GDM1 (cell line): ENCODE data around the gene SAMD5.

ENCODE experiments used
- DNase-seq: peaks from one replicate; lab custom pipeline; 2025; lab: John Stamatoyannopoulos, UW

SAMD5 gene

DNA sequence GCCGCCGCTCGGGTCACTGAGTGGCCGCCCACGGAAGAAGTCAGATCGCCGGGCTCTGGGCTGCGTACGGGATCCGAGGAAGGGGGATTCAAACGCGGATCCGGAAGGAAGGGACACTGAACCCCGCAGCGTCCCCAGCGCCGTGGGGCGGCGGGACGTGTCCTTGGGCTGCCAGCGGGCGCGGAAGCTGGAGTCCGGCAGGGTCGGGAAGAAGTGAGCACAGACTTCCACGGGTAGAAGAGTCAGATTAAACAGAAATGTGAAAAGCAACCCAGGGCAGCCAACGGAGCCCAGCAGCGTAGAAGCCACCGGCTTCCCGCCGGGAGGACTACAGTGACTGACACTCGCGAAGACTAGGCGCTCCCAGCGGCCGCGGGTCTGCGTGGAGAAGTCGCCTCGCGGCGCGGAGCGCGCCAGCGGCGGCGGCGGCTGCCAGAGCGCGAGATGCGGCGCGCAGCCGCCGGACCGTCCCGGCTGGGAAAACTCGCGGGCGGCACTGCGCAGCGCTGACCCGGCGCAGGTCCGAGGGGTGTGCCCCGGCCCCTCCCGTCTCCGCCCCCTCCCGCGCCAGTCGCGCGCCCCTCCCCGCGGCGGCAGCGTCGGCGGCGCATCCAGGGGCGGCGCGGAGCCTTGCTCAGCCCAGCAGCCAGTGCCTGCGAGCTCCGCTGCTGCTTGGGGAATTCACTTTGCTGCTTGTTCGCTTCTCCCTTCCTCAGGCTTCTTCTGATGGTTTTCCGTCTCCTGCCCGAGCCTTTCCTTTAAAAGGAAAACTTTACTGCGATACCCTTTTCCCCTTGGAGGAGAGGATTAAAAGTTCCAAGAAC is at the start of gene SAMD5:
SAMD5 (plus strand) TSS at position 649 of the 824 bp plus-strand sequence. CDS start 239 bp downstream, outside the sequence.
- no peak for DNase-seq

DNA sequence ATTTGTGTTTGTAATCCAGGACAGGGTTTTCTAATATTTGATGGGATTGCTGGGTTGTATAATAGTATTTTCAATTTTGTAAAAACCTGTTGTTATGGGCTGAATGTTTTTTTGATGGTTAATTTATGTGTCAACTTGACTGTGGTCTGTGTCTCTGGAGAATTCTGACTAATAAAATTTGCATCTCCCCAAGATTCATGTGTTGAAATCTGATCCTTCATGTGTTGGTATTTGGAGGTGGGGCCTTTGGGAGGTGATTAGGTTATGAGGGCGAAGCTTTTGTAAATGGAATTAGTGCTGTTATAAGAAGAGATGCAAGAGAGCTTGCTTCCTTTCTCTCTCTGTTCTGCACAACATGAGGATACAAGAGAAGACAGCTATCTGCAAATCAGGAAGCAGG is 48.7 kb upstream of the SAMD5 start:
- no peak for DNase-seq

DNA sequence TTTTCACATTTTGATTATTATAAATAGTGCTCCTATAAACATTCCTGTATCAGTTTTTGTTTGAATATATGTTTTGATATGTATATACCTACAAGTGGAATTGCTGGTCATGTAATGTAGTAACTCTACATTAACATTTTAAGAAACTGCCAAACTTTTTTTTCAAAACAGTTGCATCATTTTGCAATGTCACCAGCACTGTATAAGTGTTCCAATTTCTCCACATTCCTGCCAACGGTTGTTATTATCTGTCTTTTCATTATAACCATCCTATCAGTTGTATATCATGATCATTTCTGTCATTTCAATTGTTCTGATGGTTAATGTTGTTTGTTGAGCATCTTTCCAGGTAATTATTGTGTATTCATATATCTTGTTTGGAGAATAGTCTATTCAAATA is 44.8 kb upstream of the SAMD5 start:
- DNase-seq, result no peak

DNA sequence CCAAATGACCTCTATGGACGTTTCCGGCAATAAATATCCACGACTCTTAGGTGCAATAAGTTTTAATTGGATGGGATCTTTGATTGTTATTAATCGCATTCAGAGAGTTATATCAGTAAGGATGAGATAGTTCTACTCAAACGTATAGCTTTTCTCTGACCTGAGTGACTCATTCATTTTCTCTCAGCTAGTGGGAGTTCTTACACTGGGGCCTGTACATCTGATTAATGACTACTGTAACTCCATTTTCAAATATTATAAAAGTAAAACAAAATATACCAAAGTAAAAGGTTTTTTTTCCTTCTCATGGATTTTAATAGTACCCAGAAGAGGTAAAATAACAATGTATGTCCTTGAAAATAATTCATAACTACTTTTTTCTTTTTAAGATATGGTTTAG is 41.1 kb upstream of the SAMD5 start:
- no peak for DNase-seq

DNA sequence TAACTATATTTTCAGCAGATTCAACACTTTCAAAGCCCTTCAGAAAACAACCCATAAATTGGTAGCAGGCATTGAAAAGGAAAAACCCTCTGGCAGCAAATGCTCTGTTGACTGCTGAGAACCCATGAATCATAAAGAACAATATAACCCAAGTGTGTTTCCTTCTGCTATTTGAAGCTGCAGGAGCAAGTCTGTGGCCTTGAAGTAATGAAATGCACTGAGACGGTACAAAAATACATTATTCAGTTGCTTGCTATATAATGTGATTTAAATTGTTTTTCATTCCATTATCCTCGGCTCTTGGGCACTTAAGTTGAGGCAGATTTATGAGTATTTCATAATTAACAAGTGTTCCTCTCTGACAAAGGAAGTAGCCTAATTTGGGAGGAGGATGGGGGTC is 40.6 kb upstream of the SAMD5 start:
- DNase-seq, result no peak

DNA sequence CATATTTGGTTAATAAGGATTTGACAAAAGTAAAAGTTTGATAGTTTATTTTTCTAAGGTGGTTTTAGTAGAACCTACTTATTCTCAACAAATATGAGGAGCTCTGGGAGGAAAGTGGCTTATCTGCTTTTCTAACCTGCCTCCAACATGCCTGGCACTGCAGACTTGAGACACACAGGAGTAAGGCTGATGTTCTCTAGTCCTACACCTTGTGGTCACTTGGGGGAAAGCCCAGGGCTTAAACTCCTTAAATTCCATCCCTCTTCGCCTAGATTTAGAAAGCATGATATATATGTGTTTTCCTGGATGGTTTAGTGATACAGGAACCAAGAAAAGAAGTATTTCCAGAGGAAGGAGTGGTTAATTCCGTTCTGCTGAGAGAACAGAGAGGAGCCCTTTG is 39.9 kb upstream of the SAMD5 start:
- DNase-seq, result no peak

DNA sequence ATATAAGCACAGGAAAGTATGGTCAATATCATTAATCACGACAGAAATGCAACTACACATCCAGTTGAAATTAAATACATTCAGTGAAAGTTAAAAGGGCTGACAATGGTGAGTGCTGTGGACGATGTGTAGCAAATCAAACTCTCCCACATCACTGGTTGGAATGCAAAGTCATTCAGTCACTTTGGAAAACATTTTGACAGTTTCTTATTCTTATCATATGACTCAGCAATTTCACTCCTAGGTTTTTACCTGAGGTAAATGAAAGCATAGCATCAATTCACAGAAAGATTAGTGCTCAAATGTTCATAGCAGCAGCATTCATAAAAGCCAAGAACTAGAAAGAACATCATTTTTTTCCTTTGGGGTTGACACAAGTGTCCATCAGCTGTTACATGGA is 28.6 kb upstream of the SAMD5 start:
- DNase-seq, result no peak

DNA sequence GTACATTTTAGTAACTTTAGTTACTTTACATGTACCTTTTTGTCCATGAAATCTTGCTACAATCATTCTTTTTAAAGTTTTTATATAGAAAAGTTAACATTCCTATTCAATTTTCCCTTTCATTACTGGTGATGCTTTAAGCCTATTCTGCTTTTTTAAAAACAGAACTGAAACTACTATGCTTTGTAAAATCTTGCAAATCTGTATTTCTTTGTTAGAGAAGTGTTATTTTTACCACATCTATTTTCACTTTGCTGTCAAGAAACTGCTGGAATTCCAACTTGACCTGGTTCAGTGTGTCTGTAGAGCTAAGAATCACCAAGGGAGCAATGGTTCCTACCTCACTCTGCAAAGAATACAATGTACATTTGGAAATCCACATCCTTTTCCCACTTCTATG is 21.8 kb upstream of the SAMD5 start:
- DNase-seq, result no peak

DNA sequence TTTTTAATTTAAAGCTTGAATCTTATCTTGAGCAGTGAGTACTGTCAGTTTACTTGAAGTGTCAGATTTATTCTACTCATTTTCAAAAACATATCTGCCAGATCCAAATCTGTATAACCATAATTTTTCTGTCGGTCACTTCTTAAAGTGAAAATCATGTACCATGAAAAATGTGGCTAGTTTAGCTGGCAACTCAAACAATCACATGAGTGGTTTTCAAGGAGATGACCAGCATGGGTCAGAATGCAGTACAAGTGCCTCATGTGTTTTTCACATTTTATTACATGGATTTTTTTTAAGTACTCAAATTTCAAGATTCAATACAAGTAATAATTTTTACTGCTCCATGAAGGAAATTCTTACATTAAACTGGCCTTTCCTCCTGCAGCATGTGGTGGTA is 11.0 kb upstream of the SAMD5 start:
- no peak for DNase-seq

DNA sequence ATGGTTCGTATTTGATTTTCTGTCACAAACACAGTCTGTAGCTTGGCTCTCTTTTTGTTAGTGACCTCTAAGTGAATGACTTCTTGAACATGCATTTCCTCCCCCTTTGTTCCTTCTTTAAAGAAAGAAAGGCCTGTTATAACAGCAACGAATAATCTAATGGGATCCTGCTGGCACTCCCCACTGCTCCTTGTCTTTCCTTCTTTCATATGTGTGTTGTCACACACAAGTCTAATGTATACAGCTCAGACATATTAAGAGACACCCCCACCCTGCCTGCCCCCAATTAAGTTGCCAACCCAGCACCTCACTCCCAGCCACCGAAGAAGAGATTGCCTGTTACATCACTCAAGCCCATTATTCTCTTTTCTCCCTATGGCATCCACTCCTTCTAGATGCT is 4.9 kb upstream of the SAMD5 start:
- no peak for DNase-seq

DNA sequence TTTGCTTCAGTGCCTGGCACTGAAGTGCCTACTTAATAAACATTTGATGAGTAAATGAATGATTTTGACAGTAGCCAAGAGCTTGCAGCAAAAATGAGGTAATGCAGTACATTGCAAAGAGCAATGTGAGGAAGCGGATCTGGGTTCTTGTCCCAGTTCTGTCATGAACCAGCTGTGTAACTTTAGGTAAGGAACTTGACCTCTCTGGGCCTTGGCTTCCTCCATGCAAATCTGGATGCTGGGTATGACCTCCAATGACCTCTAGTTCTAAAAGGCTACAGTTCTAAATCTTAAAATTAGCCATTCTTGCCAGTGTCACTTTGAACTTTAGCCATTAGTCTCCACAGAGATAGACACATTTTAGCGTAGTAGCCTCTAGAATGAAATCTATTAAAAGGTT is 3.6 kb upstream of the SAMD5 start:
- DNase-seq, result no peak

DNA sequence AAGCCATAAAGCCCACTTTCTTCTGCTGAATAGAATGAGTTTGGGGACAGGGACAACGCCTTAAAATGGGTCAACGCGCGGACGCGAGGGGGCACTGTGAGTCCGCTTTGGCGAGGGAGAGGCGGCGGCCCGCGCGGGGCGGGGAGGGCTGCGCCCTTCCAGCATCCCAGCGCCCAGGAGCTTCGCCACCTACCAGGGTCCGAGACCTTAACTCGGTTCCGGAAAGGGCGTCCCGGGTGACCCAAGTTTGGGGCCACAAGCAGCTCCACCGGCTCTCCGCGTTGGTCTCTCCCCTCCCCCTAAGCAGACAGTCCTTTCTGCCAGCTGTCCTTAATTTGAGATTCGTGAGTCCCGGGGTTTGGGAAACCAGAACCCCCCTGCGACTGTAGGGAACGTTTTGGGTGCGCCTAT is 1.8 kb upstream of the SAMD5 start:
- DNase-seq, result no peak

DNA sequence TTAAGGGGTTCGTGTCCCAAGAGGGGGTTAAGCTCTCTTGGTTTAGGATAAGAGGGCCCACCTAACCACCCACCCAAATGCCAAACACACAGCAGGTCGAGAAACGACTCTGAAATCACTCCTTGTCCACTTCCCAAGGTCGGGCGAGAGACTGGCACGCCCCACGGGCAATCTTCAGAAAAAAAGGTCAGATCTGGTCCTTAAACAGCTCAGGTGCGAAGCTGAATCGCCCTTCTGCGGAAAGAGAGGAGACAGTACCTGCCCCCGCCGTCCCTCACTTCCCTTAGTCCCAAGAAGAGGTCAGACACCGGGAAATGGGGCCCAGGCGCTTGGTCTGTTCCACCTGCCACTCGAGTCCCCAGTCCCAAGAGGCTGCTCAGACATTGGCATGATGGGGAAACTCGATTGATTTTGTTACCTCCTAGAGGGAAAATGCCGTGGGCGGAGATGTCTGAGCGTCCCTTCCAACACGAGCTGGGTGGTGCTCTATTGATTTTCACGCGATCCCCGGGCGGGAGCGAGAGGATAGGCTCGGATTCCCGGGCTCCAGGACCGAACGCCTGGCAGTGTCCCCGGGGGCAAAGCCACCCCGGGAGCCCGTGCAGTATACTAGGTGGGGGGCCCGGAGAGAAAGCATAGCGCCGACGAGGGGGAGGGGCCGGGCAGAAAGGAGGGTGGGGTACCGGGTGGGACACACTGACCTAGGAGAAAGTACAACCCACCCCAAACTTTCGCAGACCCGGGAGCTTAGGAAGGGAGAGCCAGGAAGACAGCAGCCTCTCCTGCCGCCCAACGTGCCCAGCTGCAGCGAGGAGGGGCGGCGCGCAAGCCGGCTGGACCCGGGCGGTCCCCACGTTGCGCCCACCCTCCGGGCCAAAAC is 1.1 kb upstream of the SAMD5 start:
- DNase-seq, result no peak

DNA sequence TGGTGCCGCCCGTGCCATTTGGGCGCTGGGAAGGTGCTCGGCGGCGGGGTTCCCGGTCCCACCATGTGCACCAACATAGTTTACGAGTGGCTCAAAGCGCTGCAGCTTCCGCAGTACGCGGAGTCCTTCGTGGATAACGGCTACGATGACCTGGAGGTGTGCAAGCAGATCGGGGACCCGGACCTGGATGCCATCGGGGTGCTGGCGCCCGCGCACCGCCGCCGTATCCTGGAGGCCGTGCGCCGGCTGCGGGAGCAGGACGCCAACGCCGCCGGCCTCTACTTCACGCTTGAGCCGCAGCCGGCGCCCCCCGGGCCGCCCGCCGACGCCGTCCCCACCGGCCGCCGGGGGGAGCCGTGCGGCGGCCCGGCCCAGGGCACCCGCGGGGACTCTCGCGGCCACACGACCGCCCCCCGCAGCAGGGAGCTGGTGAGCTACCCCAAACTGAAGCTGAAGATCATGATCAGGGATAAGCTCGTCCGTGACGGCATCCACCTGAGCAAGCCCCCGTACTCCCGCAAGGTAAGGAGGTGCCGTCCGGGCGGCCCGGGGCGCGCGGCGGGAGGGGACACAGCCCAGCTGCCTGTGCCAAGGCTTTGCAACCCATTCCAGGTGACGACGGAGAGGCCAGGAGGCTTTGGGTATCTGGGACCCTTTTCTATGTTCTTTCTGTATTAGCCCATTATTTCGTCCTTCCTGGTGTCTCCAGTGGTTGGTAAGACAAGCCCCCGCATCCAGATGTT is 547 bp downstream of the SAMD5 start:
- DNase-seq, result no peak

DNA sequence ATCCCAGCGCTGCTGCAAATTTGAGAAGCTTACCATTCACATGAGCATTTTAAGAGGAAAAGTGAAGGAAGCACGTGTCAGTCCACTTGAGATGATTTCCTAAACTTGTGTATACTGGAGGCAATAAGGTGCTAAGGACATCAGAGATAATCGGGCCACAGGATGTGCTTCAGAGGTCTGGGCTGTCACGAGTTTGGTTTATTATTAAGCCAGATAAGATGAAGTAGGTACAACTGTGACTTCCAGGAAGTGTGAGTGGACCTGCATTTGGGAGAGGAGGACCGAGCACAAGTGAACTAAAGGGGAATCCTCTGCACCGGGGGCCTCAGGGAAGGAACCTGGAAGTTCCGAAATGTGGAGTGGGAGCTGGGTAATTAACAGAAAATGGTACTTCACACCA is 1.4 kb downstream of the SAMD5 start:
- no peak for DNase-seq

DNA sequence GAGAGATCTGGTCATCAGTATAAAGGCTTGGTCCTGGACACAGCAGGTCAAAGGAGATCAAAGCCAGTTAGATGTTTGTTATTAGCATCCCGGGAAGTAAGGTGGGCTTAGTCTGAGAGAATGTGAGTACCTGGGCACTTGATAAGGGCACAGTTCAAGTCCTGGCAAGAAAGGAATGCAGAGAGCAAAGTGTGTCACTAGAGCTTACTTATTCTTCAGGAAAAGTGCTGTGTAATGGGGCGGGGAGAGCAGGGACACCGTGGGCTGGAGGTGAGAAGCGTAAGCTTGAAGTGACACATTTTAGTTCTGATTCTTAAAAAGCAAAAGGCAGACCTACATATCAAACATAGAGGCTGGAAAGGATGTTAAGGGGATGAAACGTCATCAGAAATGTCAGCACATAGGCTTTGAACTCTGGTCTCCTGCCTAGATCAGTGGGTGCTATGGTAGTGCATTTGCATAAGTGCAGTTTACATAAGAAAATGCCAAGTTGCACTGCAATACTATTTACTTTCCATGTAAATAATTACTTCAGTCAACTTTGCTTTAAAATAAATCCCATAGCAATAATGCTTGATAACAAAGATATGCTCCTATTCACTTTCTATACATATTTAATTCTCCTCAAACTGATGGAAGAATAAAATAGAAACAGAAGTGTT is 2.6 kb downstream of the SAMD5 start:
- DNase-seq, result no peak

DNA sequence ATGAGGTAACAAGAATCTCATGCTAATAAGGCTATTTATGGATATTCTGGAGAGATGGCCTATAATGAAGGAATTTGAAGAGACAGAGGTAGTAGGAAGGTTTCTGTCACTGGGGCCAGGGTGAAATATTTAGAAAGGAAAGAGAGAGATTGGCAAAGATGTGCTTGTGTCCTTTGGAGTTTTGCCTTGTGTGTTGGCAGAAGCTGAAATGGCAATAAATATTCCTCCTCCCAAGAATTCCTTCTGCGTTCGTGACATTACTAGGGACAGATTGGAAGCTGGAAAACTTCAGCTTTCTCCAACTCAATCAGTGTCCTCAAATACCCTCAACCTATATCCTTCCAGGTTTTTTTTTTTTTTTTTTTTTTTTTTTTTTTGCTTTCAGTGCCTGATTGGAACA is 6.3 kb downstream of the SAMD5 start:
- no peak for DNase-seq

DNA sequence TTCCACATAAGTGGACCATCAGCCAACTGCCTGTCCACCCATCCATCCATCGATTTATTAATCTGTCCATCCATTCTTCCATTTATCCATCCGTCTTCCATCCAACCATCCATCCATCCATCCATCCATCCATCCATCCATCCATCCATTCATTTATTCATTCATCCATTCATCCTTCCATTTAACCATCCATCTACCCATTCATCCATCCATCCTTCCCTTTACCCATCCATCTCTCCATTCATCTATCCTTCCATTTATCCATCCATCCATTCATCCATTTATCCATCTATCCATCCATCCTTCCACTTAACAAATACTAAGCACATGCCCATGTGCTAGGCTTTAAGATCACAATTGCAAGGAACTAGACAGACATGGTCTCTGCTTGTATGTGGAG is 6.8 kb downstream of the SAMD5 start:
- DNase-seq, result no peak

DNA sequence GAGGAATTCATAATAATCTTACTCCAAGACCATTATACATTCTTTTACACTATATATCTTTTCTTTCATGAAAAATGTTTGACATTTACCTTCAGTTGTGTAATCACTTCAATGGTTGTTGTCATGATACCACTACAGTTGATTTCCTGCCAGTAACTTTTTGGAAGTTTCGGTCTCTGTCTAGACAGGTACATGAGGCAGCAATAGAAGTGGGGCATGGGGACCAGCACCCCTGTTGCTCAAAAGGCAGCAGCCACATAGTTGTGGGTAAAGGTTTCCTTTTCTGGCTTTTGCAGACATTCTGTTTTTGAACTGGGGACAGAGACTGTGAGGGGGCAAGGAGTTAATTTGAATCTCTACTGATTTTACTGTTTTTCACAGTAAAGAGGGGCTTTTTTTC is 14.1 kb downstream of the SAMD5 start:
- no peak for DNase-seq

DNA sequence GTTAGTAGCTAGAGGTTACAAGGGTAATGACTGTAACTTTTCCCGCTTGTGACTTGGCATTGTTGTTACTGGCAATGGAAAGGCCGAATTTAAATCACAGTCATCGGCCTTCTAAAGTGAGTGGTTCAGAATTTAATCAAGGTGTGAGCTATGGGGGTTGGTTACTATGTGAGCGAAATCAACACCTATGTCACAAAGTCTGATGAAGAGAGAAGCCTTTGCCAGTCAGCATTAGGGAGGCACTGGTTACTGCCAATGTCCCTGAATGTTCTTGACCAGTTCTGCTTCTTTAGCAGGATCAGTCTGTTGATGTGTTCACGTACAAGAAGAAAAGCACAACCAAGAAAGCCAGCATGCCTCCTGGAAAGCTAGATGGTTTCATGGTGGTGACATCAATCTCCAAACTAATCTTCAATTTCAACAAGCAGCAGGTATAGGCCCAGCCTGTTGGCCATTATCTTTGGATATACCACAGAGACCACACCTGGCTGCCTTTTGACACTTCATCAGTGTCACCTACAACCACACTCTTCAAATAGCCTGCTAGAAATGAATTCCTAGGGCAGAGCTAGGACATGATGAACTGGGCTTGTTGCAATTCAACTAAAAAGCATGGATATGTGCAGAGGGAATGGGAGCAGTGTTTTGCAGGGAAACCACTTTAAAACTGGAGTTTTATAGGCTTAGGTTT is 17.2 kb downstream of the SAMD5 start:
- DNase-seq, result no peak

DNA sequence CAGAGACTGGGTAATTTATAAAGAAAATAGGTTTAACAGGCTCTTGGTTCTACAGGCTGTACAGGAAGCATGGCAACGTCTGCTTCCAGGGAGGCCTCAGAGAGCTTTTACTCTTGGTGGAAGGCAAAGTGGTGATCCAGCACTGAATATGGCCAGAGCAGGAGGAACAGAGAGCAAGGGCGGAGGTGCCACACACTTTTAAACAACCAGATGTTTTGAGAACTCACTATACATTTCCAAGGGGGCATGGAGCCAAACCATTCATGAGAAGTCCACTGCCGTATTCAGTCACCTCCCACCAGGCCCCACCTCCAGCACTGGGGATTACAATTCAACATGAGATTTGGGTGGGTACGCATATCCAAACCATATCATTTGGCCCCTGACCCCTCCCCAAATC is 18.7 kb downstream of the SAMD5 start:
- no peak for DNase-seq
